HG02885 (cell line): ENCODE measurements around the gene SMIM35.

Experiments used
- ATAC-seq: cut with Tn5 transposase; IDR thresholded peaks from one replicate; pipeline ENCODE4 v1.9.1; 2021; ENCODE audit warnings: mild to moderate bottlenecking; ENCODE audit not compliant: unreplicated experiment, poor library complexity

Gene SMIM35

DNA sequence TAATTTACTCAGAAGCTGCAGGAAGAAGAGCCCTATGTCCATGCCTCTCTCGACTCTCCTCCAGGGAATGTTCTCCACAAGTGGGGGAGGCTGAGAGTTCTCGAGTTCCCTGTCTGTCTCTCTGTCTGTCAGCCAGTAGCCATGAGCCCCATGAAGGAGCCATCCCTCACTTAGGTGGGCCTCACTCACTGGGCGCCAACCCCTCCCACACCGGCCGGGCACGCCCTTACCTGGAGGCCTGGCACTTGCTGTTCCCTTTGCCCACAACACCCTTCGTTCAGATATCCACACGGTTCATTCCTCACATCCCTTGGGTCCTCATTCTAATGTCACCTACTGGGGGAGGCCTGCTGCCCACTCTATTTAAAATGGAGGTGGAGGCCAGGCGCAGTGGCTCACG, 114.7 kb downstream of the SMIM35 start:
- ATAC-seq = no peak

DNA sequence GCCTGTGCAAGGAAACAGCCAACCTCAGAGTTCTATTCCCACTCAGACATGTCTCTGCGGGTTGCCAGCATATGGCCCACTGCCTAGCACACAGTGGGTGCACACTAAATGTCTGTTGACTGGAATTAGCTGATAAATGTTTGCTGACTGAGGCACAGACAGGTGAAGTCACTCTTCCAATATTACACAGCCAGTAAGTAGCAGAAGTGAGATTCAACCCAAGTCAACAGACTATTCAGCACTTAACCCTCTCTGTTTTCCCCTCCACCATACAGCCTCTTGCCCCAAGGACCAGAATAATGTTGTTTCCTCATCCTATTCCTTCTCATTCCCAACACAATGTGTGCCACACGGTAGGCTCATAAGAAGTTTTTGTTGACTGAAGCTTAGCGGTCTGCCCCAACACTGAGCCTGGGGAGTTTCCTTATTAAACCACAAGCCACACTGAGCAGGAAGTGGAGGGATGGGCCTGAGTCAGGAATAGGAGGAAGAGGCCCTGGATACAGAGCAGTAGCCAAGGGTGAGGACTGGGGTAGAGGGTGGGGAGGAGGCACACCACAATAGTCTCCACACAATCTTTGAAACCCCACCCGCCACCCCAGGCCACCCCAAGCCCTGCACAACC, 116.3 kb downstream of the SMIM35 start:
- ATAC-seq = no peak

DNA sequence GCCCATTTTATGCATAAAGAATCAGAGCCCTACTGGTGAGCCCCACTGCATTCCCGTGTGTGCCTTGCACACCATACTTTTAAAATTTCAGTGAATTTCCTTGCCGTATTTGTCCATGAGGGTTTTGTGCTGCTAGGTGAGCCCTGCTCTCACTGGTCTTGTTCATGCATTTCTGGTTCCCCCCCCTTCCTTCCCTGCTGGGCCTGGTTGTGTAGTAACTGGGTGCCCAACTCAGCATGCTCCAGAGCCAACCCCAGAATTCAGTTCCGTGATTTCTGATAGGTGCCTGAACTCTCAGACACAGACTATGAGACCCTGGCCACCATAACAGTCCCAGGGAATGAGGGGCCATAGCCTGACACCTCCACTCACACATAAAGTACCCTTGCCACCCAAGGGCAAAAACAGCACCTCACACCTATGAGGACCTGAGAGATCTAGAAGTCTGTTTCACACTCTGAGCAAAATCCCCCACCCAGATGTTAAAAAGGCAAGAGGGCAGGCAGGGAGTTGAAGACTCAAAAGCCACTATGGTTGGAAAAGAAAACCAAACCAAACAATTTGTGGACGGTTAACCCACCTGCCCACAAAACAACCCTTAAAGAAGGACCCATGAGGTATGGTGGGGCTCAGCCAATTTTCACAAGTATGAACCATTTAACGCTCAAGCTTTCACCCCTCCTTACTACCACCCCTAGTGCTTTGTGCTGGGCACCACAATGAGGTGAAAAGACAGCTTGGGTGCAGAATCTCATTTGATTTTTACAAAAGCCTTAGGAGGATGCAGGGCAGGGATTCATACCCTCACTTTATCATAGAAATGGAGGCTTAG, 117.4 kb downstream of the SMIM35 start:
- ATAC-seq = no peak

DNA sequence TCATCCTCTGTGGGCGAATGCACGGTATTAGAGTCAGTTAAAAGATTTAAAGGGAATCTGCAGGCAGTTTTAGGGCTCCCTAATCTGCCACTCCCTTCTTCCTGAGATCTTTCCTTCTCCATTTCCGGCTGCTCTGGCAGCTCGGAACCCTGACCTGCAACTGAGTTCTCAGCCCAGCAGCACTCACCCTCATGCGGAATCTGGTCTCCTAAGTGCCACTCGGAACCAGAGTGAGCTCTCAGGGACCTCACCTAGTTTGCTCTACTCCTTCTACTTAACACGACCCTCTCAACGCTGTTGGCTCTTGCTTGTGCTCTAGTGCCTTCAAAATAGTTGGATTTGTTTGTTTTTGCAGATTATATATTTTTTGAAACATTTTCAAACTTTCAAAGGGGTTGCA, 119.9 kb downstream of the SMIM35 start:
- no peak for ATAC-seq

DNA sequence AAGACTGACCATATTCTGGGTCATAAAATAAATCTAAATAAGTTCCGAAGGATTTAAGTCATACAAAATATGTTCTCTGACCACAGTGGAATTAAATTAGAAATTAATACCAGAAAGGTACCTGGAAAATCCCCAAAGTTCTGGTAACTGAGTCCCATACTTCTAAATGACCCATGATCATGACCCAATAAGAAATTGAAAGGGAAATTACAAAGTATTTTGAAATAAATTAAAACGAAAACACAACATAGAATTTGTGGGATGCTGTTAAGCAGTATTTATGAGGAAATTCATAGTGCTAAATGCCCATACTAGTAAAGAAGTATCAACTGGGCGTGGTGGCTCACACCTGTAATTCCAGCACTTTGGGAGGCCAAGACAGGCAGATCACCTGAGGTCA, 123.9 kb downstream of the SMIM35 start:
- ATAC-seq = no peak

DNA sequence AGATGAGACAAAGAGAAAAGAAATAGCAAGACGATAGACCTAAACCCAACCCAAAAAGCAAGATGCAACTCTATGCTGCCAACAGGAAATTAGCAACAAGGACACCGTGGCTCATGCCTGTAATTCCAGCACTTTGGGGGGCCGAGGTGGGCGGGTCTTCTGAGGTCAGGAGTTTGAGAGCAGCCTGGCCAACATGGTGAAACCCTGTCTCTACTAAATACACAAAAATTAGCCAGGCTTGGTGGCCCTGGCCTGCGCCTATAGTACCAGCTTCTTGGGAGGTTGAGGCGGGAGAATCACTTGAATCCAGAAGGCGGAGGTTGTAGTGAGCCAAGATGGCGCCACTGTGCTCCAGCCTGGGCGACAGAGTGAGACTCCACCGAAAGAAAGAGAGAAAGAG, 124.9 kb downstream of the SMIM35 start:
- ATAC-seq = no peak

DNA sequence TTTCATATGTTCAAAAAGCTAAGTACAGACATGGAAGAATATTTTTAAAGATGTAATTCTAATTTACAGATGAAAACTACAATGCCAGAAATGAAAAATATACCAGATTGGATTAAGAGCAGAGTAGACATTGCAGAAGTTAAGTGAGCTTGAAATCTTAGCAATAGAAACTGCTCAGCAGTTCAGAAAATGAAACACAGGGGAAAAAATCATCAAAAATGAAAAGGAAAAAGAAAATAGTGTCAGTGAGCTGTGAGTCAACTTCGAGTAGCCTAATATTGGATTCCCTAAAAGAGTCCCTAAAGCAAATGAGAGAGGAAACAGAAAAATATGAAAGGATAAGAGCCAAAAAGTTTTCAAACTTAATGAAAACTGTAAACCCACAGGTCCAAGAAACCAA, 126.4 kb downstream of the SMIM35 start:
- no peak for ATAC-seq

DNA sequence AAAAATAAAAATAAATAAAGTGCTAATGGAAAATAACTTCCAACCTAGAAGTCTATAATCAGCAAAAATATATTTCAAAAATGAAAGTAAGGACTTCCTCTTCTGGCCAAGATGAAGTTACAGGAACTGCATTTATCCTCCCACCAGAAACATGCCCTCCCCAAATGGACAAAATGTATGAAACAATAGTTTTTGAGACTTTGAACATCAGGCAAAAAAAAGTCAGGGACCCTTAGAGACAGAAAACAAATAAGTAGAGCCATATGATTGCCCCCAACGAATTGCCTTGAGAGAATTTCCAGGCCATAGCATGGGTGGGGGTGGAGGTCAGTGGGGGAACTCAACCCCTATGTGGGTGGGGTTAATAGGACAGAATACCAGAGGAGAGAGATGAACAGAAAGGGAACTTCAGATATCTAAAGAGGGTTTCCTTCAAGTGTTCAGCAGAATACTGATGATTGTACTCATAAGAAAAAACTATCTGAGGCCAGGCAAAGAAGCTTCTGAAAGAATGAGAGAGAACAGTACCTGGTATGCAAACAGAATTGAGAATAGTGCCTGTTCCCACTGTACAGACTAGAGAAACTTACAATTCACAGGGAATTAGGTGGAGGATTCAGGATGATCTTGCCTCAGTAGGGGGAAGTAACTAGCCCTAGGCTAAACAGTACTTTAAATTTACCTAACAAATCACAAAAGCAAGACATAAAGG, 127.2 kb downstream of the SMIM35 start:
- no peak for ATAC-seq

DNA sequence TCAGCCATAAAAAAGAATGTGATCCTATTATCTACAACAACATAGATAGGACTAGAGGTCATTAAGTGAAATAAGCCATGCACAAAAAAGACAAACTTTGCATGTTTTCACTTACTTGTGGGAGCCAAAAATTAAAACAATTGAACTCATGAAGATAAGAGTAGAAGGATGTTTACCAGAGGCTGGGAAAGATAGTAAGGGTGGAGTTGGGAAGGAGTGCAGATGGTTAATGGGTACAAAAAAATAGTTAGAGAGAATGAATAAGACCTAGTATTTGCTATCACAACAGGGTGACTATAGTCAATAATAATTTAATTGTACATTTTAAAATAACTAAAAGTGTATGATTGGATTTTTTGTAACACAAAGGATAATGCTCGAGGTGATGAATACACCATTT, 127.8 kb downstream of the SMIM35 start:
- ATAC-seq = no peak
